ENCODE data around the gene RASAL2.

RASAL2 gene

GRCh38 chr1:178409541-178409940 lies 315.6 kb downstream of the RASAL2 start:
- DNase-seq (ENCODE audit: low read depth) = no peak
- no peak overlapping the region for H3K4me3 ChIP-seq (ENCODE audit: low read depth, low read length)
- TF ChIP-seq CTCF (IDR thresholded peaks at IDR 0.05; ENCODE audit: control insufficient read depth, extremely low read depth, insufficient read depth) = no peak

GRCh38 chr1:178411756-178412399 lies 318.0 kb downstream of the RASAL2 start:
- TF ChIP-seq CTCF (IDR thresholded peaks at IDR 0.05; ENCODE audit: control insufficient read depth, extremely low read depth, insufficient read depth) = no peak
- no peak for DNase-seq (ENCODE audit: low read depth)
- H3K4me3 ChIP-seq (ENCODE audit: low read depth, low read length) = no peak overlapping the region

GRCh38 chr1:178412400-178412770 lies 318.5 kb downstream of the RASAL2 start:
- no peak overlapping the region for H3K4me3 ChIP-seq (ENCODE audit: low read depth, low read length)
- no peak for TF ChIP-seq CTCF (IDR thresholded peaks at IDR 0.05; ENCODE audit: control insufficient read depth, extremely low read depth, insufficient read depth)
- DNase-seq (ENCODE audit: low read depth) = no peak

GRCh38 chr1:178417858-178418257 lies 324.0 kb downstream of the RASAL2 start:
- no peak for DNase-seq (ENCODE audit: low read depth)
- TF ChIP-seq CTCF (IDR thresholded peaks at IDR 0.05; ENCODE audit: control insufficient read depth, extremely low read depth, insufficient read depth) = no peak
- H3K4me3 ChIP-seq (ENCODE audit: low read depth, low read length) = no peak overlapping the region

- no peak for TF ChIP-seq CTCF (IDR thresholded peaks at IDR 0.05; ENCODE audit: control insufficient read depth, extremely low read depth, insufficient read depth)
- DNase-seq (ENCODE audit: low read depth) = no peak
- H3K4me3 ChIP-seq (ENCODE audit: low read depth, low read length) = no peak overlapping the region
Observed at GRCh38 chr1:178418284-178418955, 324.5 kb downstream of the RASAL2 start.

- no peak for TF ChIP-seq CTCF (IDR thresholded peaks at IDR 0.05; ENCODE audit: control insufficient read depth, extremely low read depth, insufficient read depth)
- H3K4me3 ChIP-seq (ENCODE audit: low read depth, low read length) = no peak overlapping the region
- no peak for DNase-seq (ENCODE audit: low read depth)
Observed at GRCh38 chr1:178434360-178434759, 340.5 kb downstream of the RASAL2 start.

All from LNCaP clone FGC (cell line).